ENCODE results near the gene STK32C. TPM values are rescaled to one million over a fixed set of nuclear protein-coding genes. Genes with fewer than 3 reads are reported as not detected.

Gene STK32C
- total and polyA plus RNA-seq, 2 experiments from 2014 or later: 17.5 to 23.8 TPM

DNA sequence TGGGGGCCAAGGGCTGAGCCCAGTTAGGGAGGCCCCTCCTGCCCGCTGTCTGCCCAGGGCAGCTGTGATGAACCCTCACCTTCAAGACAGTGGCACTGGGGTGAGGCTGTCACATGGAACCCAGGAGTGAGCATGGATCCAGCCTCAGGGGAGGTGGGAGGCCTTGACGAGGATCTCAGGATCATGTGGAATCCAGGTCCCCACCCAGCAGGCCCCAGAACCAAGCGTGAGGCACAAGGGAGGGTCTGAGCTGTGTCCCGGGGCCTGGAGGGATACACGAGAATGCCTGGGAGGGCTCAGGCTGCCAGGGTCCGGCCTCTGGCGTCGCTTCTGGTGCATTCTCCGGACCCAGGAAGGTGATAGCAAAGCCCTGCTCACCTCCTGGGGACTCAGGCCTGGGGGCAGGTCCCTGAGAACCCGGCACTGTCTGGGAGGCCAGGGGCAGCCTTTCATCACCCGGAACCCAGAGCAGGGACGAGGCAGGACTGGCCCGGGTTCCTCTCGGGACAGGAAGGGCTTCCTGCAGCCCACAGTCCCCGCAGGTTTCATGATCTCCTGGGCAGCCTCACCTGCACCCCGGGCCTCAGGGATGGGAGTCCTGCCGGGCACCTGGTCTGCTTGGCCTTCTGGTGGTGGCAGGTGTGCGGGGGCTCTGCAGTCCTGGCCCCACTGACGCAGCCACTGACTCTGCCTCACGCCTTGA, 103.5 kb downstream of the STK32C start:
- no peak for DNase-seq (ENCODE audit: low read depth in 1 of 2, low spot score in 1 of 2)
- Histone ChIP-seq H3K27ac (no peak overlapping the region), H3K36me3 (no peaks in the 10 kb centered on the region), H3K4me3 (no peak overlapping the region), H3K27me3 (no peaks in the 10 kb centered on the region), H3K9me3 (ENCODE audit: low read depth) (no peaks in the 10 kb centered on the region), H3K4me1 (ENCODE audit: low read depth) (peaks cover 4% of the 10 kb centered on the region)
- TF ChIP-seq, protein P1, sequence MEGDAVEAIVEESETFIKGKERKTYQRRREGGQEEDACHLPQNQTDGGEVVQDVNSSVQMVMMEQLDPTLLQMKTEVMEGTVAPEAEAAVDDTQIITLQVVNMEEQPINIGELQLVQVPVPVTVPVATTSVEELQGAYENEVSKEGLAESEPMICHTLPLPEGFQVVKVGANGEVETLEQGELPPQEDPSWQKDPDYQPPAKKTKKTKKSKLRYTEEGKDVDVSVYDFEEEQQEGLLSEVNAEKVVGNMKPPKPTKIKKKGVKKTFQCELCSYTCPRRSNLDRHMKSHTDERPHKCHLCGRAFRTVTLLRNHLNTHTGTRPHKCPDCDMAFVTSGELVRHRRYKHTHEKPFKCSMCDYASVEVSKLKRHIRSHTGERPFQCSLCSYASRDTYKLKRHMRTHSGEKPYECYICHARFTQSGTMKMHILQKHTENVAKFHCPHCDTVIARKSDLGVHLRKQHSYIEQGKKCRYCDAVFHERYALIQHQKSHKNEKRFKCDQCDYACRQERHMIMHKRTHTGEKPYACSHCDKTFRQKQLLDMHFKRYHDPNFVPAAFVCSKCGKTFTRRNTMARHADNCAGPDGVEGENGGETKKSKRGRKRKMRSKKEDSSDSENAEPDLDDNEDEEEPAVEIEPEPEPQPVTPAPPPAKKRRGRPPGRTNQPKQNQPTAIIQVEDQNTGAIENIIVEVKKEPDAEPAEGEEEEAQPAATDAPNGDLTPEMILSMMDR (IDR thresholded peaks at IDR 0.05; ENCODE audit: low read depth, low read length): no peak

DNA sequence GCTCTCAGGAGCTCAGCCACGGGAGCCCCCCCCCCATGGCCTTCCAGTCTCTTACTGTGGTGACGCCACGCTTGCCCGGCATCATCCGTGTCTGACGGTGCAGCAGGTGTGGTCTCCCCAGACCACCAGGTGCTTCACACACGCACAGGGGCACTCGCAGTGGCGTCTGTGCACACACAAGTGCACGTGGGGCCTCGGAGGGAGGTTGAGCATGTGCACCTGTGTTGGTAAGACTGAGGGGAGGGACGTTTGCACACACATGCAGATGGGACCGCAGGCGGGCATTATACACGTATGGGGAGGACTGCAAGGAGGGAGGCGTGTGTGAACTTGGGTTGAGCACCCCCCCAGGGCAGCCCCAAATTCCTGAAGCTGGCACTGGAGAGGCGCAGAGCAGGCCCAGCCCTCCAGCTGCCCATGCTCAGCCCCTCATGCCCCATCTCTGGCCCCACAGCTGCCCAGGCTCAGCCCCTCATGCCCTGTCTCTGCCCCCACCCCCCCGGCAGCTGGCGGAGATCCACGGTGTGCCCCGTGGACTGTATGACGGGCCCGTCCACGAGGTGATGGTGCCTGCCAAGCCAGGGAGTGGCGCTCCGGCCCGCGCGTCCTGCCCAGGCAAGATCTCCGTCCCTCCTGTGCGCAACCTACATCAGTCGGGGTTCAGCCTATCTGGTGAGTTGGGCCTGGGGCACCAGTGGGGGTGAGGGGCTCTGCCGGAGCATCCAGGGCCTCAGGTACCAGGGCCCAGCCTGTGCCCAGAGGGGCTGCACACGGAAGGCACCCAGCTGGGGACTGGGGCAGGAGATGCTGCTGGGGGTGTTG, 104.3 kb downstream of the STK32C start:
- TF ChIP-seq, protein P1 (IDR thresholded peaks at IDR 0.05; ENCODE audit: low read depth, low read length): no peak
- no peaks in the 10 kb centered on the region for H3K9me3 ChIP-seq (ENCODE audit: low read depth)
- H3K27ac ChIP-seq: no peak overlapping the region
- peaks cover 4% of the 10 kb centered on the region for H3K4me1 ChIP-seq (ENCODE audit: low read depth)
- H3K36me3 ChIP-seq: no peaks in the 10 kb centered on the region
- no peak for DNase-seq (ENCODE audit: low read depth in 1 of 2, low spot score in 1 of 2)
- H3K4me3 ChIP-seq: no peak overlapping the region
- H3K27me3 ChIP-seq: no peaks in the 10 kb centered on the region

DNA sequence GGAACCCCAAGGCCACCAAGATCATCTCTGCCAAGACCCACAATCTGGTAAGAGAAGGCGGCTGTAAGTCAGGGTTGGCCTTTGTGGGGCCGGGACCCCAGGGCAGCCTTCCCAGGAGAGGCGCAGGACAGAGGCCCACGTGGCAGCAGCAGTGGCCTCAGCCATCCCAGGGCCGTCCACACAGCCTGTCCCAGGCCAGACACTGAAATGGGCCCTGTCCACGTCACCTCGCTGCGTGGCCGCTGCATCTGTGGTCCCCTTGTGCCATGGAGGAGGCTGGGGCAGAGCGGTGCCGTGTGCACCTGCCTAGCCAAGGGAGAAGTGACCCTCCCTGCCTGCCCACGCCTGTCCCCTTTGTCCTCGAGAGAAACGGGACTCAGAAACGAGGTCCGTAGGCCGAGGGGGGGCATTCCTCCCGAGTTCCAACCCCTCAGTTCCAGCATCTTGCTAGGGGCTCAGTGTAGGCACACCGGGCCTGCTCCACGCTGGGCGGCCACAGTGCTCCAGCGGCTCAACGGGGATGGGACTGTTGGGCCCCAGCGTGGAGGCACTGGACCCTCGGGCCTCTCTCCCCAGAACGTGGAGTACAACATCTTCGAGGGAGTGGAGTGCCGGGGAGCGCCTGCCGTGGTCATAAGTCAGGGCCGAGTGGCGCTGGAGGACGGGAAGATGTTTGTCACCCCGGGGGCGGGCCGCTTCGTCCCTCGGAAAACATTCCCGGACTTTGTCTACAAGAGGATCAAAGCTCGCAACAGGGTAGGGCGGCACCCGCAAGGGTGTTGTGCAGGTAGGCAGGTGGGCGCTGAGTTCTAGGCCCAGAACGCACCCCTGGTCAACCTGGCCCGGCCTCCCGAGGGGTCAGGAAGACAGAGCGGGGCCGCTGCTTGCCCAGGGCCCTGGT, 105.4 kb downstream of the STK32C start:
- TF ChIP-seq, protein P1 (IDR thresholded peaks at IDR 0.05; ENCODE audit: low read depth, low read length): no peak
- Histone ChIP-seq H3K27ac (no peak overlapping the region), H3K9me3 (ENCODE audit: low read depth) (no peaks in the 10 kb centered on the region), H3K4me1 (ENCODE audit: low read depth) (no peaks in the 10 kb centered on the region), H3K4me3 (no peak overlapping the region), H3K36me3 (no peaks in the 10 kb centered on the region), H3K27me3 (no peaks in the 10 kb centered on the region)
- DNase-seq (ENCODE audit: low read depth in 1 of 2, low spot score in 1 of 2): no peak

DNA sequence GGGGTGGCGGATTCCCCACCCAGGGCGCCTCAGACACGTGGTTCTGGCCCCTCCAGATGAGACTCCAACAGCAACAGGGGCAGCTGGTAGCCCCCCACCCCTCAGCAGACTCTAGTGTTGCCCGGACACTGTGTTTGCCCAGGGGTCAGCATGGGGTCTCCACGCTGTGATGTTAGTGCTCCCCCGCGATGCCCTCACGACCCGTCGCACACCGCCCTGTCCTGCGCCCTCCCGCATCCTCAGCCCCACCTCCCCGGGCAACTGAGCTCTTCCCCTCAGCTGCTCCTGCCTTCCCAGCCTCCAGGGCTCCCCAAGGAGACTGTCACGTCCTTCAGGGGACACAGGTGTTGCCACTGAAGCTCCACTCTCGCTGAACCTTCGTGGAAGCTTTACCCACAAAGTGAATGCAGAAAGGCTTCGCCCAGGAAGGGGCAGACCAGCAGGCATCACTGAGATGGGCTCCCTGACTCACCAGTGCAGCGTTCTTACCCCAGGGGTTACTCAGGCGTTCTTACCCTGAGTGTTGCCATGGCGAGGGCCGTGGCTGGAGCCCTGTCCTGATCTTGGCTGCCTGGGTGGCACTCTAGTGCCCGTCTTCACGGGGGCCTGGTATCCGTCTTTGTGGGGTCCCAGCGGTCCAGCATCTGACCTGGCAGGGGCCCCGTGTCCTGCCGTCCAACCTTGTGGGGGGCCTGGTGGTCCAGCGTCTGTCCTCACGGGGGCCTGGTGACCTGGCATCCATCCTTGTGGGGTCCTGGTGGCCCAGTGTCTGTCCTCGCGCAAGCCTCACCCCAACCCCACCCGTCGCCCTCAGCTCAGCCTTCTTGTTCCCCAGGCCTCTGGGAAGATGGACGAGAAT, 106.4 kb downstream of the STK32C start:
- Histone ChIP-seq H3K9me3 (ENCODE audit: low read depth) (no peaks in the 10 kb centered on the region), H3K4me3 (no peak overlapping the region), H3K4me1 (ENCODE audit: low read depth) (no peaks in the 10 kb centered on the region), H3K27ac (no peak overlapping the region), H3K36me3 (no peaks in the 10 kb centered on the region), H3K27me3 (no peaks in the 10 kb centered on the region)
- DNase-seq (ENCODE audit: low read depth in 1 of 2, low spot score in 1 of 2): no peak
- TF ChIP-seq, protein P1 (IDR thresholded peaks at IDR 0.05; ENCODE audit: low read depth, low read length): no peak
